Measurements from ENCODE around the gene ACTC1. TPM values are rescaled to one million over a fixed set of nuclear protein-coding genes. Genes with fewer than 3 reads are reported as not detected.

Gene ACTC1
- polyA plus RNA-seq, 2 of the 4 experiments (the other 2 are of a cell fraction) = 0.22 to 1.1 TPM

GRCh38 chr15:34783991-34784390, 11.4 kb downstream of the ACTC1 start:
- POLR2A ChIA-PET = no interaction called here
- Histone ChIP-seq H3K4me2 (no peak overlapping the region), H3K27ac (no peak overlapping the region), H3K4me1 (no peaks in the 10 kb centered on the region), H3K9me3 (peaks cover 2% of the 10 kb centered on the region; the same call in 1 of the 3 replicates), H3K4me3 (no peak overlapping the region)
- CTCF ChIA-PET = no interaction called here
- FAIRE-seq (no peak), DNase-seq (ENCODE audit: low read depth in 1 of 2, low spot score in 1 of 2) (no peak), ATAC-seq (no peak)
- no peak for TF ChIP-seq RCOR1 (IDR thresholded peaks at IDR 0.05; ENCODE audit: low read depth, low read length)
- no peak for TF ChIP-seq USF2 (IDR thresholded peaks at IDR 0.05)
- TF ChIP-seq HOXA7 (CRISPR knock-in tag; IDR thresholded peaks at IDR 0.05) = no peak

GRCh38 chr15:34783431-34783830, 11.9 kb downstream of the ACTC1 start:
- CTCF ChIA-PET = interaction anchor here (0.6 kb wide), 1 partner anchor 19 kb away, joined by 3 read pairs; no protein-coding TSS in a partner anchor
- ATAC-seq = no peak
- no peak for DNase-seq (ENCODE audit: low read depth in 1 of 2, low spot score in 1 of 2)

GRCh38 chr15:34782901-34783300, 12.4 kb downstream of the ACTC1 start:
- no peak overlapping the region for H3K4me2 ChIP-seq
- ChIA-PET POLR2A (no interaction called here), CTCF (interaction anchor here (0.6 kb wide), 1 partner anchor 18 kb away, joined by 3 read pairs; no protein-coding TSS in a partner anchor)
- FAIRE-seq (no peak), DNase-seq (ENCODE audit: low read depth in 1 of 2, low spot score in 1 of 2) (no peak), ATAC-seq (no peak)
- WGBS (ENCODE audit: missing lambda C conversion rate) = 3% methylated on average over 3 of the region's 3 CpGs
- no peak overlapping the region for H3K4me3 ChIP-seq
- H3K4me1 ChIP-seq = no peaks in the 10 kb centered on the region
- H3K9me3 ChIP-seq = peaks cover 2% of the 10 kb centered on the region; the same call in 1 of the 3 replicates
- H3K27ac ChIP-seq = no peak overlapping the region
- TF ChIP-seq FOXS1 (CRISPR knock-in tag; IDR thresholded peaks at IDR 0.05) (no peak), TP53 (CRISPR knock-in tag; IDR thresholded peaks at IDR 0.05) (no peak), REST (IDR thresholded peaks at IDR 0.05) (no peak), ATOH8 (CRISPR knock-in tag; IDR thresholded peaks at IDR 0.05; ENCODE audit: low read depth) (no peak), HOXB5 (CRISPR knock-in tag; IDR thresholded peaks at IDR 0.05) (no peak), POLR2AphosphoS2 (conservative IDR thresholded peaks at IDR 0.05; ENCODE audit: low read length) (no peak), RCOR1 (IDR thresholded peaks at IDR 0.05; ENCODE audit: low read depth, low read length) (no peak)

More at GRCh38 chr15:34783431-34783830, 11.9 kb downstream of the ACTC1 start:
- Histone ChIP-seq H3K4me1 (no peaks in the 10 kb centered on the region), H3K9me3 (peaks cover 2% of the 10 kb centered on the region; the same call in 1 of the 3 replicates), H3K4me3 (no peak overlapping the region), H3K4me2 (no peak overlapping the region), H3K27ac (no peak overlapping the region)
- WGBS (ENCODE audit: missing lambda C conversion rate) = 66% methylated on average over 2 of the region's 2 CpGs
- POLR2A ChIA-PET = no interaction called here
- TF ChIP-seq ZC3H11A (IDR thresholded peaks at IDR 0.05) (no peak), HOXA7 (CRISPR knock-in tag; IDR thresholded peaks at IDR 0.05) (no peak), NFE2L2 (conservative IDR thresholded peaks at IDR 0.05; ENCODE audit: low read length) (no peak), CEBPB (IDR thresholded peaks at IDR 0.05) (no peak; a peak in 1 of 4 replicates), POLR2A (IDR thresholded peaks at IDR 0.05; ENCODE audit: low read length) (no peak), HES2 (IDR thresholded peaks at IDR 0.05) (no peak), CBX2 (IDR thresholded peaks at IDR 0.05; ENCODE audit: borderline replicate concordance, low read depth) (no peak), CHD4 (IDR thresholded peaks at IDR 0.05; ENCODE audit: borderline replicate concordance) (no peak), BCL3 (IDR thresholded peaks at IDR 0.05) (no peak), ATOH8 (CRISPR knock-in tag; IDR thresholded peaks at IDR 0.05; ENCODE audit: low read depth) (no peak), ESRRA (IDR thresholded peaks at IDR 0.05; ENCODE audit: borderline replicate concordance, low read length) (no peak), ZSCAN20 (CRISPR knock-in tag; IDR thresholded peaks at IDR 0.05) (no peak), HOXB13 (CRISPR knock-in tag; IDR thresholded peaks at IDR 0.05; ENCODE audit: low read depth) (no peak), FOSB (CRISPR knock-in tag; IDR thresholded peaks at IDR 0.05) (no peak), RCOR1 (IDR thresholded peaks at IDR 0.05; ENCODE audit: low read depth, low read length) (no peak), JUN (IDR thresholded peaks at IDR 0.05) (no peak), CBX8 (IDR thresholded peaks at IDR 0.05) (no peak), HMGXB4 (CRISPR knock-in tag; IDR thresholded peaks at IDR 0.05; ENCODE audit: borderline replicate concordance) (no peak), NPAS2 (CRISPR knock-in tag; IDR thresholded peaks at IDR 0.05; ENCODE audit: borderline replicate concordance) (no peak)
- FAIRE-seq = no peak

Data from A549 (cell line).